ENCODE results near the gene PLS3. TPM values are rescaled to one million over a fixed set of nuclear protein-coding genes. Genes with fewer than 3 reads are reported as not detected.

The PLS3 gene
- total RNA-seq, 1 experiment from 2014 or later = 169 TPM

- no peaks in the 10 kb centered on the region for H3K4me1 Mint-ChIP-seq (ENCODE audit: low read depth, unreplicated experiment)
- no peaks in the 10 kb centered on the region for H3K27me3 Mint-ChIP-seq (ENCODE audit: unreplicated experiment)
- CTCF ChIA-PET = no interaction called here
- BruUV-seq (replicated peaks) = no TSS peak
- intact Hi-C loops (cut with micrococcal nuclease; ENCODE audit: unreplicated experiment) = loop anchor here (5.0 kb wide), 1 partner anchor 43 kb away; no protein-coding TSS in a partner anchor
- H3K9me3 Mint-ChIP-seq (ENCODE audit: low read depth, unreplicated experiment) = no peaks in the 10 kb centered on the region
- H3K4me3 Mint-ChIP-seq (ENCODE audit: low read depth, unreplicated experiment) = no peak overlapping the region
- TF ChIP-seq CTCF (IDR thresholded peaks at IDR 0.05; ENCODE audit: unreplicated experiment) = no peak
- no peak overlapping the region for H3K27ac Mint-ChIP-seq (ENCODE audit: unreplicated experiment)
- peaks cover 20% of the 10 kb centered on the region for H3K36me3 Mint-ChIP-seq (ENCODE audit: insufficient read depth, unreplicated experiment)
- DNase-seq = no peak
Observed at GRCh38 chrX:115649461-115650063, 88.6 kb downstream of the PLS3 start.

GRCh38 chrX:115650449-115650848, 89.5 kb downstream of the PLS3 start:
- no peak for DNase-seq
- CTCF ChIA-PET = no interaction called here
- no peak for TF ChIP-seq CTCF (IDR thresholded peaks at IDR 0.05; ENCODE audit: unreplicated experiment)
- peaks cover 26% of the 10 kb centered on the region for H3K36me3 Mint-ChIP-seq (ENCODE audit: insufficient read depth, unreplicated experiment)
- no peaks in the 10 kb centered on the region for H3K27me3 Mint-ChIP-seq (ENCODE audit: unreplicated experiment)
- intact Hi-C loops (cut with micrococcal nuclease; ENCODE audit: unreplicated experiment) = loop anchor here (5.0 kb wide), 1 partner anchor 42 kb away; no protein-coding TSS in a partner anchor
- BruUV-seq (replicated peaks) = no TSS peak
- no peak overlapping the region for H3K27ac Mint-ChIP-seq (ENCODE audit: unreplicated experiment)
- no peaks in the 10 kb centered on the region for H3K9me3 Mint-ChIP-seq (ENCODE audit: low read depth, unreplicated experiment)
- H3K4me3 Mint-ChIP-seq (ENCODE audit: low read depth, unreplicated experiment) = no peak overlapping the region
- no peaks in the 10 kb centered on the region for H3K4me1 Mint-ChIP-seq (ENCODE audit: low read depth, unreplicated experiment)

GRCh38 chrX:115650916-115651315, 89.9 kb downstream of the PLS3 start:
- Mint-ChIP-seq H3K27me3 (ENCODE audit: unreplicated experiment) (no peaks in the 10 kb centered on the region), H3K4me1 (ENCODE audit: low read depth, unreplicated experiment) (no peaks in the 10 kb centered on the region), H3K36me3 (ENCODE audit: insufficient read depth, unreplicated experiment) (peaks cover 26% of the 10 kb centered on the region), H3K27ac (ENCODE audit: unreplicated experiment) (no peak overlapping the region), H3K4me3 (ENCODE audit: low read depth, unreplicated experiment) (no peak overlapping the region), H3K9me3 (ENCODE audit: low read depth, unreplicated experiment) (no peaks in the 10 kb centered on the region)
- CTCF ChIA-PET = no interaction called here
- TF ChIP-seq CTCF (IDR thresholded peaks at IDR 0.05; ENCODE audit: unreplicated experiment) = peak; percentile 34
- DNase-seq = peak; percentile 28
- intact Hi-C loops (cut with micrococcal nuclease; ENCODE audit: unreplicated experiment) = loop anchor here (5.0 kb wide), 1 partner anchor 41 kb away; no protein-coding TSS in a partner anchor
- no TSS peak for BruUV-seq (replicated peaks)

GRCh38 chrX:115652221-115652620, 91.2 kb downstream of the PLS3 start:
- no peaks in the 10 kb centered on the region for H3K4me1 Mint-ChIP-seq (ENCODE audit: low read depth, unreplicated experiment)
- H3K27me3 Mint-ChIP-seq (ENCODE audit: unreplicated experiment) = no peaks in the 10 kb centered on the region
- no peak for TF ChIP-seq CTCF (IDR thresholded peaks at IDR 0.05; ENCODE audit: unreplicated experiment)
- no peak for DNase-seq
- H3K9me3 Mint-ChIP-seq (ENCODE audit: low read depth, unreplicated experiment) = no peaks in the 10 kb centered on the region
- intact Hi-C loops (cut with micrococcal nuclease; ENCODE audit: unreplicated experiment) = loop anchor here (5.0 kb wide), 1 partner anchor 40 kb away; no protein-coding TSS in a partner anchor
- CTCF ChIA-PET = no interaction called here
- H3K27ac Mint-ChIP-seq (ENCODE audit: unreplicated experiment) = no peak overlapping the region
- H3K36me3 Mint-ChIP-seq (ENCODE audit: insufficient read depth, unreplicated experiment) = peaks cover 34% of the 10 kb centered on the region
- no peak overlapping the region for H3K4me3 Mint-ChIP-seq (ENCODE audit: low read depth, unreplicated experiment)
- BruUV-seq (replicated peaks) = no TSS peak
